Liver (tissue), 9 donors: ENCODE data around the gene PTPN14. TPM values are rescaled to one million over a fixed set of nuclear protein-coding genes. Genes with fewer than 3 reads are reported as not detected.

Source experiments
- DNase-seq: peaks from one replicate; pipeline ENCODE4 v3.0.0-alpha.2; 2017; ENCODE audit warnings: low spot score
- H3K27ac ChIP-seq, 2 donors: one replicate each; pipeline ENCODE4 v1.7.0; 2013; ENCODE audit warnings: inconsistent platforms in 2 of 2, low read length in 2 of 2, control low read depth in 1 of 2, low read depth in 1 of 2, mild to moderate bottlenecking in 1 of 2
- H3K27me3 ChIP-seq, 4 donors: one replicate each; pipeline versions ENCODE4 v1.6.1 to v1.7.0; 2013; ENCODE audit warnings: low read length in 3 of 4, inconsistent platforms in 1 of 4, mild to moderate bottlenecking in 1 of 4, moderate library complexity in 1 of 4; ENCODE audit not compliant: control insufficient read depth in 4 of 4, insufficient read depth in 4 of 4
- H3K36me3 ChIP-seq, 4 donors: one replicate each; pipeline versions ENCODE4 v1.6.1 to v1.7.0; 2013; ENCODE audit warnings: low read length in 3 of 4, mild to moderate bottlenecking in 3 of 4, low read depth in 1 of 4, moderate library complexity in 1 of 4; ENCODE audit not compliant: control insufficient read depth in 4 of 4, insufficient read depth in 3 of 4
- H3K4me1 ChIP-seq, 4 donors: one replicate each; pipeline versions ENCODE4 v1.6.1 to v1.7.0; 2013; ENCODE audit warnings: low read length in 3 of 4, mild to moderate bottlenecking in 3 of 4, moderate library complexity in 1 of 4; ENCODE audit not compliant: control insufficient read depth in 4 of 4, insufficient read depth in 4 of 4
- H3K4me3 ChIP-seq, 3 donors: one replicate each; pipeline versions ENCODE4 v1.6.1 to v1.7.0; 2013; ENCODE audit warnings: low read length in 3 of 3, control low read depth in 1 of 3, low read depth in 1 of 3, mild to moderate bottlenecking in 1 of 3
- H3K9ac ChIP-seq, 2 donors: one replicate each; pipeline ENCODE4 v1.7.0; 2013; ENCODE audit warnings: low read length in 2 of 2, mild to moderate bottlenecking in 2 of 2, moderate library complexity in 2 of 2, control low read depth in 1 of 2, low read depth in 1 of 2
- H3K9me3 ChIP-seq, 4 donors: one replicate each; pipeline versions ENCODE4 v1.6.1 to v1.7.0; 2013; ENCODE audit warnings: low read length in 3 of 4; ENCODE audit not compliant: control insufficient read depth in 4 of 4
- EGR1 ChIP-seq, 2 donors: IDR thresholded peaks; 2 replicates each; pipeline ENCODE4 v1.6.1; 2016 to 2018; ENCODE audit warnings: antibody characterized with exemption in 2 of 2, low read depth in 2 of 2
- FOXA1 ChIP-seq: IDR thresholded peaks from 2 replicates; pipeline ENCODE4 v1.6.1; 2016; ENCODE audit warnings: antibody characterized with exemption
- FOXA2 ChIP-seq: IDR thresholded peaks from 2 replicates; pipeline ENCODE4 v1.6.1; 2016; ENCODE audit warnings: antibody characterized with exemption
- GABPA ChIP-seq, 2 donors: IDR thresholded peaks in 1 of 2; conservative IDR thresholded peaks in 1 of 2; 2 replicates each; pipeline ENCODE4 v1.6.1; 2016; ENCODE audit warnings: antibody characterized with exemption in 2 of 2, mild to moderate bottlenecking in 1 of 2, moderate library complexity in 1 of 2
- HNF4A ChIP-seq, 2 donors: conservative IDR thresholded peaks; 2 replicates each; pipeline ENCODE4 v1.6.1; 2016; ENCODE audit warnings: antibody characterized with exemption in 2 of 2, mild to moderate bottlenecking in 2 of 2
- HNF4G ChIP-seq: IDR thresholded peaks from 2 replicates; pipeline ENCODE4 v1.6.1; 2016; ENCODE audit warnings: antibody characterized with exemption
- JUND ChIP-seq, 2 donors: IDR thresholded peaks; 2 replicates each; pipeline ENCODE4 v1.6.1; 2016; ENCODE audit warnings: antibody characterized with exemption in 2 of 2
- NR2F2 ChIP-seq: IDR thresholded peaks from 2 replicates; pipeline ENCODE4 v1.6.1; 2016; ENCODE audit warnings: antibody characterized with exemption
- RAD21 ChIP-seq, 2 donors: IDR thresholded peaks; 2 replicates each; pipeline ENCODE4 v1.6.1; 2016; ENCODE audit warnings: antibody characterized with exemption in 2 of 2, mild to moderate bottlenecking in 2 of 2
- RXRA ChIP-seq, 2 donors: IDR thresholded peaks; 2 replicates each; pipeline ENCODE4 v1.6.1; 2017 to 2018; ENCODE audit warnings: antibody characterized with exemption in 2 of 2, mild to moderate bottlenecking in 1 of 2
- SP1 ChIP-seq: IDR thresholded peaks from 2 replicates; pipeline ENCODE4 v1.6.1; 2018; ENCODE audit warnings: antibody characterized with exemption, mild to moderate bottlenecking
- TAF1 ChIP-seq: conservative IDR thresholded peaks from 2 replicates; pipeline ENCODE4 v1.6.1; 2016; ENCODE audit warnings: antibody characterized with exemption, mild to moderate bottlenecking
- YY1 ChIP-seq: IDR thresholded peaks from 2 replicates; pipeline ENCODE4 v1.6.1; 2016; ENCODE audit warnings: antibody characterized with exemption, mild to moderate bottlenecking
- WGBS: extraction: QIAGEN DNeasy Blood & Tissue Kit; methylation state at CpG from one replicate; pipeline ENCODE4 v1.1.7; 2013; 5-methylcytosine and 5-hydroxymethylcytosine counted together
- polyA plus RNA-seq, 2 donors: library from polyadenylated mRNA; stranded (reverse) in 1 of 2; unstranded in 1 of 2; fragments of 200-250 nt in 1 of 2; fragments of >200 nt in 1 of 2; fragmentation: Nextera tagmentation in 1 of 2; extraction: Ambion mirVana in 1 of 2; gene quantifications; one replicate each; pipeline versions ENCODE4 v1.2.1 to v1.2.3, GENCODE V29; 2013 to 2015
- total RNA-seq, 2 donors: library from RNA; depleted of rRNA; stranded (reverse); fragments of >200 nt; gene quantifications; one replicate each; pipeline ENCODE4 v1.2.3, GENCODE V29; 2014
- TF ChIP-seq, protein P1 (sequence below): IDR thresholded peaks from 2 replicates; pipeline ENCODE4 v1.6.1; 2016; ENCODE audit warnings: antibody characterized with exemption
- TF ChIP-seq, protein P2 (sequence below): fragments of 150-350 bp; IDR thresholded peaks from 2 replicates; pipeline ENCODE4 v1.5.1; 2017; ENCODE audit warnings: improper control_type of control experiment, low read depth, low read length; ENCODE audit not compliant: missing input control
- TF ChIP-seq, protein P3 (sequence below): IDR thresholded peaks from 2 replicates; pipeline ENCODE4 v1.6.1; 2016; ENCODE audit warnings: antibody characterized with exemption
- TF ChIP-seq, protein P4 (sequence below): IDR thresholded peaks from 2 replicates; pipeline ENCODE4 v1.6.1; 2016; ENCODE audit warnings: antibody characterized with exemption, mild to moderate bottlenecking
- TF ChIP-seq, protein P5 (sequence below): IDR thresholded peaks from 2 replicates; pipeline ENCODE4 v1.6.1; 2016; ENCODE audit warnings: antibody characterized with exemption
- donor health status: healthy.
- donor health status: healthy.
- donor health status: healthy.
- donor health status: healthy.
- donor health status: healthy.

The PTPN14 gene
- total and polyA plus RNA-seq, 4 donors = 0.54 to 3.2 (median 1.5) TPM

DNA sequence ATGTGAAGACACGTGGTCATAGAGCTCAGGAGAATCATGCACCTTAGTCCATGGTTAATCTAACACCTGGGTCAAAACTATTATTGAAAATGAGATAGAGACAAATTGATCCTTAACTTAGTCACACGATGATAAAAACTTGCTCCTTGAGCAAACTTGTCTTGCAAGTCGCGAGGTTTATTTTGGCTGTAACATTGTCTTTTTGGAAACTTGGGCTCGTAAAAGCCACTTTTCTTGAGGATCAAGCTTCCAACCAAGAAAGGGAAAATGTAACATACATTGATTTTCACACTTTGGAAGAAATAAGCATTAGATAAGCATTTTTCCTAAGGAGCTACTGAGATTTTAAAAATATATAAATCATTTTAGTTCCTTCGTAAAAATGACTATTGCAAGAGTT lies 31.7 kb upstream of the PTPN14 start:
- no peaks in the 10 kb centered on the region for H3K36me3 ChIP-seq
- H3K9me3 ChIP-seq = no peaks in the 10 kb centered on the region
- TF ChIP-seq EGR1 (IDR thresholded peaks at IDR 0.05; ENCODE audit: low read depth in 2 of 2) = no peak
- TF ChIP-seq, protein P1, sequence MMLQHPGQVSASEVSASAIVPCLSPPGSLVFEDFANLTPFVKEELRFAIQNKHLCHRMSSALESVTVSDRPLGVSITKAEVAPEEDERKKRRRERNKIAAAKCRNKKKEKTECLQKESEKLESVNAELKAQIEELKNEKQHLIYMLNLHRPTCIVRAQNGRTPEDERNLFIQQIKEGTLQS = no peak
- no peak for TF ChIP-seq FOXA1
- TF ChIP-seq HNF4G = no peak
- TF ChIP-seq RXRA (IDR thresholded peaks at IDR 0.05) = no peak
- TF ChIP-seq TAF1 = no peak
- TF ChIP-seq SP1 = no peak
- TF ChIP-seq FOXA2 = no peak
- TF ChIP-seq HNF4A (conservative IDR thresholded peaks at IDR 0.05) = no peak
- TF ChIP-seq, protein P2, sequence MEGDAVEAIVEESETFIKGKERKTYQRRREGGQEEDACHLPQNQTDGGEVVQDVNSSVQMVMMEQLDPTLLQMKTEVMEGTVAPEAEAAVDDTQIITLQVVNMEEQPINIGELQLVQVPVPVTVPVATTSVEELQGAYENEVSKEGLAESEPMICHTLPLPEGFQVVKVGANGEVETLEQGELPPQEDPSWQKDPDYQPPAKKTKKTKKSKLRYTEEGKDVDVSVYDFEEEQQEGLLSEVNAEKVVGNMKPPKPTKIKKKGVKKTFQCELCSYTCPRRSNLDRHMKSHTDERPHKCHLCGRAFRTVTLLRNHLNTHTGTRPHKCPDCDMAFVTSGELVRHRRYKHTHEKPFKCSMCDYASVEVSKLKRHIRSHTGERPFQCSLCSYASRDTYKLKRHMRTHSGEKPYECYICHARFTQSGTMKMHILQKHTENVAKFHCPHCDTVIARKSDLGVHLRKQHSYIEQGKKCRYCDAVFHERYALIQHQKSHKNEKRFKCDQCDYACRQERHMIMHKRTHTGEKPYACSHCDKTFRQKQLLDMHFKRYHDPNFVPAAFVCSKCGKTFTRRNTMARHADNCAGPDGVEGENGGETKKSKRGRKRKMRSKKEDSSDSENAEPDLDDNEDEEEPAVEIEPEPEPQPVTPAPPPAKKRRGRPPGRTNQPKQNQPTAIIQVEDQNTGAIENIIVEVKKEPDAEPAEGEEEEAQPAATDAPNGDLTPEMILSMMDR = no peak
- no peak for TF ChIP-seq JUND (IDR thresholded peaks at IDR 0.05)
- TF ChIP-seq, protein P3, sequence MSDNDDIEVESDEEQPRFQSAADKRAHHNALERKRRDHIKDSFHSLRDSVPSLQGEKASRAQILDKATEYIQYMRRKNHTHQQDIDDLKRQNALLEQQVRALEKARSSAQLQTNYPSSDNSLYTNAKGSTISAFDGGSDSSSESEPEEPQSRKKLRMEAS = no peak
- no peak for TF ChIP-seq GABPA (IDR thresholded peaks at IDR 0.05 in 1 of 2, conservative IDR thresholded peaks at IDR 0.05 in 1 of 2)
- TF ChIP-seq, protein P4, sequence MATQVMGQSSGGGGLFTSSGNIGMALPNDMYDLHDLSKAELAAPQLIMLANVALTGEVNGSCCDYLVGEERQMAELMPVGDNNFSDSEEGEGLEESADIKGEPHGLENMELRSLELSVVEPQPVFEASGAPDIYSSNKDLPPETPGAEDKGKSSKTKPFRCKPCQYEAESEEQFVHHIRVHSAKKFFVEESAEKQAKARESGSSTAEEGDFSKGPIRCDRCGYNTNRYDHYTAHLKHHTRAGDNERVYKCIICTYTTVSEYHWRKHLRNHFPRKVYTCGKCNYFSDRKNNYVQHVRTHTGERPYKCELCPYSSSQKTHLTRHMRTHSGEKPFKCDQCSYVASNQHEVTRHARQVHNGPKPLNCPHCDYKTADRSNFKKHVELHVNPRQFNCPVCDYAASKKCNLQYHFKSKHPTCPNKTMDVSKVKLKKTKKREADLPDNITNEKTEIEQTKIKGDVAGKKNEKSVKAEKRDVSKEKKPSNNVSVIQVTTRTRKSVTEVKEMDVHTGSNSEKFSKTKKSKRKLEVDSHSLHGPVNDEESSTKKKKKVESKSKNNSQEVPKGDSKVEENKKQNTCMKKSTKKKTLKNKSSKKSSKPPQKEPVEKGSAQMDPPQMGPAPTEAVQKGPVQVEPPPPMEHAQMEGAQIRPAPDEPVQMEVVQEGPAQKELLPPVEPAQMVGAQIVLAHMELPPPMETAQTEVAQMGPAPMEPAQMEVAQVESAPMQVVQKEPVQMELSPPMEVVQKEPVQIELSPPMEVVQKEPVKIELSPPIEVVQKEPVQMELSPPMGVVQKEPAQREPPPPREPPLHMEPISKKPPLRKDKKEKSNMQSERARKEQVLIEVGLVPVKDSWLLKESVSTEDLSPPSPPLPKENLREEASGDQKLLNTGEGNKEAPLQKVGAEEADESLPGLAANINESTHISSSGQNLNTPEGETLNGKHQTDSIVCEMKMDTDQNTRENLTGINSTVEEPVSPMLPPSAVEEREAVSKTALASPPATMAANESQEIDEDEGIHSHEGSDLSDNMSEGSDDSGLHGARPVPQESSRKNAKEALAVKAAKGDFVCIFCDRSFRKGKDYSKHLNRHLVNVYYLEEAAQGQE = no peak
- TF ChIP-seq, protein P5, sequence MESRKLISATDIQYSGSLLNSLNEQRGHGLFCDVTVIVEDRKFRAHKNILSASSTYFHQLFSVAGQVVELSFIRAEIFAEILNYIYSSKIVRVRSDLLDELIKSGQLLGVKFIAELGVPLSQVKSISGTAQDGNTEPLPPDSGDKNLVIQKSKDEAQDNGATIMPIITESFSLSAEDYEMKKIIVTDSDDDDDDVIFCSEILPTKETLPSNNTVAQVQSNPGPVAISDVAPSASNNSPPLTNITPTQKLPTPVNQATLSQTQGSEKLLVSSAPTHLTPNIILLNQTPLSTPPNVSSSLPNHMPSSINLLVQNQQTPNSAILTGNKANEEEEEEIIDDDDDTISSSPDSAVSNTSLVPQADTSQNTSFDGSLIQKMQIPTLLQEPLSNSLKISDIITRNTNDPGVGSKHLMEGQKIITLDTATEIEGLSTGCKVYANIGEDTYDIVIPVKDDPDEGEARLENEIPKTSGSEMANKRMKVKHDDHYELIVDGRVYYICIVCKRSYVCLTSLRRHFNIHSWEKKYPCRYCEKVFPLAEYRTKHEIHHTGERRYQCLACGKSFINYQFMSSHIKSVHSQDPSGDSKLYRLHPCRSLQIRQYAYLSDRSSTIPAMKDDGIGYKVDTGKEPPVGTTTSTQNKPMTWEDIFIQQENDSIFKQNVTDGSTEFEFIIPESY = no peak
- no peak for TF ChIP-seq YY1
- no peak for TF ChIP-seq RAD21 (IDR thresholded peaks at IDR 0.05)
- no peak for TF ChIP-seq NR2F2
- 78% methylated on average over 6 of the region's 6 CpGs for WGBS
- H3K4me1 ChIP-seq = no peaks in the 10 kb centered on the region
- no peaks in the 10 kb centered on the region for H3K27me3 ChIP-seq
- no peak overlapping the region for H3K27ac ChIP-seq
- no peak for DNase-seq
- H3K9ac ChIP-seq = no peak overlapping the region
- H3K4me3 ChIP-seq = no peak overlapping the region
